GM10248 (cell line): Measurements from ENCODE around the gene TRAPPC3.
A peak's percentile ranks its signal among the peaks of the same experiment; 100 is the strongest.

Experiments
- CTCF ChIA-PET: fragments of 300-600 bp; sonication (Branson Sonifier 250); formaldehyde crosslinking; extraction: SDS; loops from one replicate; lab custom pipeline; 2021; ENCODE audit warnings: antibody characterized with exemption; lab: Yijun Ruan, JAX
- POLR2A ChIA-PET: fragments of 350-650 bp; sonication (Branson Sonifier 250); formaldehyde crosslinking; extraction: SDS; loops from one replicate; lab custom pipeline; 2020; ENCODE audit warnings: antibody characterized with exemption; lab: Yijun Ruan, JAX
- DNase-seq: peaks from one replicate; pipeline ENCODE4 v3.0.0; 2012; ENCODE audit errors: extremely low spot score
- CTCF ChIP-seq: IDR thresholded peaks from 2 replicates; pipeline ENCODE4 v1.5.1; 2012; ENCODE audit warnings: mild to moderate bottlenecking, low read depth; ENCODE audit errors: extremely low read depth, missing control alignments, control extremely low read depth

TRAPPC3 gene

DNA sequence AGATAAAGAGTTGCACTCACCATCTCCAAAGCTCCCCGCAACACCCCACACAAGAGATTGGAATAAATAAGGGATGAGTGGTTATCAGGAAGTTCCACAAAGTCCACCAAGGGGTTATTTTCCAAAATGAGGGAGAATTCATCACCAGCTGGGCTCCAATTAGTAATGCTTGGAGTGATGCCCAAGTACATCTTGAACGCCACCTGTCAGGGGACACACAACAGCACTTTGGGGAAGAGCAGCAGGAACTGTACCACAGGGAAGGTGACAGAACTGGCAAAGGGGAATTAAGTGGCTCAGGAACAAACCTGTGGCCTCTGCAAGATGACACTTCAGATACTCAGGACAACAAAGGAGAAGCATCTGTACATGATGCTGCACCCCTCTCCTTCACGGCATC lies 11.5 kb downstream of the TRAPPC3 start:
- no peak for TF ChIP-seq CTCF
- CTCF ChIA-PET = interaction anchor here (1.7 to 12.8 kb wide), 2 partner anchors 12 to 39 kb away, joined by 5 to 226 read pairs; partner anchors contain the start of gene TRAPPC3
- DNase-seq = no peak
- POLR2A ChIA-PET = no interaction called here

DNA sequence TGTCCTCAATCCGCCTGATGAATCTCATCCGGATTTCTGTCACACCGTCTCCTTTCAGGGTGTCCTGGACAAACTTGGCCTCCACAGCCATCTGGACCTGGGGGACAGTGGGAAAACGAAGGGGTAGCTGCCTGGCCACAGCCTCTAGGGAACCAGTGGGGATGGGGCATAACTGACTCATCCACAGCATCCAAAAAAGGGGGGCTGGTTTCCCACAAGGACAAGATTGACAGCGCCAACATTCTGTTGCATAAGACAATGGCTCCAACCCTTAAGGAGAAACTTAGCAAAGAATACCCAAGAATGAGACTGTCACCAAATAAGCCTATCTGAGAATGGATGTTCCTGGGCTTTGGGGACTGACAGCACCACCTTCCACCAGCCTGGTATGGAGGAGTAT lies 12.1 kb downstream of the TRAPPC3 start:
- ChIA-PET CTCF (interaction anchor here (1.7 to 12.8 kb wide), 2 partner anchors 12 to 39 kb away, joined by 5 to 226 read pairs; partner anchors contain the start of gene TRAPPC3), POLR2A (no interaction called here)
- no peak for DNase-seq
- TF ChIP-seq CTCF = no peak

DNA sequence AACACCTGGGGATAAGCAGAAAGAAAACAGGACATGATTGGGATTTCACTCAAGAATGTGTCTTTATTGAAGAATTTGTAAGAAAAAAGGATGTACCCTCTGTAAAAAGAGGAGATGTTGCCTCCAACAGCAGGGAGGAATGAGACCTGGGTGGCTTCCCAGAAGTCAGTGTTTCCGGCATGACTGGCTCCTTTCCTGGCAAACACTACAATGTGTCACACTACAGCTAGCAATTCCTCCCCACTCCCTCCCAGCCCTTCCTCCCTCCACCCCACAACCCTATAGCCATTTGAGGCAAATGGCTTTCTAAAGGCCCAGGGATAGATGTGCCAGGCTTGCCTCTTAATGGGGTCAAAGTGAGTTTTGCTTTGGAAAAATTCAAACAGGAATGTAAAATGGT lies 12.8 kb downstream of the TRAPPC3 start:
- ChIA-PET CTCF (interaction anchor here (0.8 to 12.8 kb wide), 4 partner anchors 9 to 52 kb away, joined by 3 to 226 read pairs (median 16); partner anchors contain the start of gene TRAPPC3), POLR2A (no interaction called here)
- no peak for DNase-seq
- no peak for TF ChIP-seq CTCF

GRCh38 chr1:36135796-36136195 lies 13.5 kb downstream of the TRAPPC3 start:
- POLR2A ChIA-PET = interaction anchor here (0.6 kb wide), 1 partner anchor 100 kb away, joined by 4 read pairs; no protein-coding TSS in a partner anchor
- DNase-seq = no peak
- CTCF ChIA-PET = interaction anchor here (0.9 to 12.8 kb wide), 16 partner anchors 9 to 207 kb away, joined by 3 to 226 read pairs (median 6); partner anchors contain the start of gene TRAPPC3
- TF ChIP-seq CTCF = no peak

DNA sequence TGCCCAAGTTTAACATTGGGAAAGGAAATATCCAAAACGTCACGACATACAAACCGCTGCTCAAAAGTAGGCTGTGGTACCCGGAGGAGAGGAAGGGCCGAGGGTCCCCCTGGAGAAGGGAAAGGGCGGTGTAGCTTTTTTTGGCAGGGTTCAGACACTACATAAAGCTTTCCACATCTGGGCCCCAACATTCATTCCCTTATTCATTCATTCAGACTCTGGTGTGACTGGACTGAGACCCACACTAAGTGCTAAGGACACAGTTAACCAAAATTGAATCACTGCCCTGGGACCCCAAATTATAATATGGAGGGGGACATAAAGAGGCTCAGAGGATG lies 14.0 kb downstream of the TRAPPC3 start:
- DNase-seq = no peak
- ChIA-PET POLR2A (interaction anchor here (0.6 kb wide), 1 partner anchor 101 kb away, joined by 4 read pairs; no protein-coding TSS in a partner anchor), CTCF (interaction anchor here (0.7 to 12.8 kb wide), 36 partner anchors 9 to 508 kb away, joined by 3 to 226 read pairs (median 4); partner anchors contain the start of genes AGO1, MAP7D1, SH3D21 and TRAPPC3)
- TF ChIP-seq CTCF = no peak

DNA sequence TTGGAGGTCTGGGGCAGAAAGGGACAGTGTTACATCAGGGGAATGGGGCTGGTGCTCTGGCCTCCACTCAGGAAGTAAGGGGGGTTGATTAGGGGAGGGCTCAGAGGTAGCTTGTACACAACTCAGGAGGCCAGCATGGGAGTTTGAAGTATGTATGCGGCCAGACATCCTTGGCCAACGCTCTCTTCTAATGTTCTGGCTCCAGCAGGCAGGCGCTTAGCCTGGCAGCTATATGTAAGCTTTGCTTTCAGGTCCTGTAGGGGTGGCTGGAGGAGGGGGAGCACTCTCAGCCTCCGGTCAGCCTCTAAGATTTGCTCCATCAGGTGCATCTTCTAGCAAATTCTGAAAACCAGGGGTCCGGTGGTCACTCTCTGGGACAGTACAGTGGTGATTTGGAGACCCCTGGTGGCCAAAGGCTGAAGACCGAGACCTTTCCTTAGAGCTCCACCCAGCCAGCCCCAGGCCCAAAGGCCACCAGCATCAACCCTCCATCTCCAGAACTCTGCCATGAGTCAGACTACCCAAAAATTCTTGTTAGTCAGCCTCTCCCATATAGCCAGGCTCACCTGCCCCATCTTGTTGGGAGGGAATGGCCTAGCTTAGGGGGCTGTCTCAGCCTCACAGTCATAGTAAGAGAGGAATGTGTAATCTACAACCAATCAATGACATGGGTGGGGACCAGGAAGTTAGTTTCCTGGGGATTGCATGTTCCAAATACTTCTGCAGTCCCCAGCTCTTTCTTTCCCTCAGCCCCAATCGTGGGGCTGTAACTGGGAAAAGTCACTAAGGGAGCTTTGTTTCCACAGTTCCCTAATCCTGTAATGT lies 14.6 kb downstream of the TRAPPC3 start:
- ChIA-PET POLR2A (no interaction called here), CTCF (interaction anchor here (0.7 to 12.8 kb wide), 37 partner anchors 10 to 507 kb away, joined by 3 to 226 read pairs (median 4); partner anchors contain the start of genes AGO1, MAP7D1, SH3D21 and TRAPPC3)
- peak; percentile 79 for DNase-seq
- peak; percentile 54 for TF ChIP-seq CTCF
